PC-9 (cell line): ENCODE results near the gene ZNF48. TPM values are rescaled to one million over a fixed set of nuclear protein-coding genes. Genes with fewer than 3 reads are reported as not detected.

ENCODE experiments used
- BruUV-seq: library from RNA; stranded (reverse); fragments of 400-500 nt; replicated peaks from 2 replicates; lab custom pipeline; 2021; lab: Mats Ljungman, UMichigan
- CTCF ChIA-PET: fragments of 300-600 bp; sonication (Branson Sonifier 250); formaldehyde crosslinking; loops from one replicate; lab custom pipeline; 2022; ENCODE audit warnings: antibody characterized with exemption; lab: Charles Lee
- POLR2A ChIA-PET: fragments of 300-600 bp; sonication (Branson Sonifier 250); formaldehyde crosslinking; loops from one replicate; lab custom pipeline; 2022; ENCODE audit warnings: antibody characterized with exemption; ENCODE audit not compliant: unreplicated experiment; lab: Charles Lee
- DNase-seq, 2 experiments: peaks; one replicate each; pipeline versions ENCODE4 v3.0.0 to v3.0.0-alpha.2; 2015 to 2022; ENCODE audit warnings: mixed read lengths in 1 of 2
- H2AFZ ChIP-seq: fragments of 200-600 bp; sonication (generic); 2 replicates; pipeline ENCODE4 v1.8.1; 2017; ENCODE audit warnings: antibody characterized with exemption
- H3F3A ChIP-seq: fragments of 200-600 bp; sonication (generic); 2 replicates; pipeline ENCODE4 v1.8.1; 2017; ENCODE audit warnings: antibody characterized with exemption, mild to moderate bottlenecking, low read depth; ENCODE audit not compliant: insufficient read depth
- H3K27ac ChIP-seq: fragments of 200-600 bp; sonication (generic); 2 replicates; pipeline ENCODE4 v1.6.1; 2016; ENCODE audit warnings: mixed run types
- H3K27me3 ChIP-seq: fragments of 200-600 bp; sonication (generic); 2 replicates; pipeline ENCODE4 v1.6.1; 2016; ENCODE audit warnings: low read depth, mixed run types; ENCODE audit not compliant: insufficient read depth
- H3K36me3 ChIP-seq: fragments of 200-600 bp; sonication (generic); 2 replicates; pipeline ENCODE4 v1.6.1; 2016; ENCODE audit warnings: low read depth, mixed run types
- H3K4me1 ChIP-seq: fragments of 200-600 bp; sonication (generic); replicated peaks from 2 replicates; pipeline ENCODE4 v1.6.1; 2016; ENCODE audit warnings: mixed run types; ENCODE audit not compliant: insufficient read depth
- H3K4me2 ChIP-seq: fragments of 200-600 bp; sonication (generic); 2 replicates; pipeline ENCODE4 v1.6.1; 2017; ENCODE audit warnings: mixed run types
- H3K4me3 ChIP-seq: fragments of 200-600 bp; sonication (generic); 2 replicates; pipeline ENCODE4 v1.6.1; 2016; ENCODE audit warnings: mixed run types
- H3K79me2 ChIP-seq: fragments of 200-600 bp; sonication (generic); 2 replicates; pipeline ENCODE4 v1.6.1; 2017; ENCODE audit warnings: low read depth, mixed run types
- H3K9me2 ChIP-seq: fragments of 200-600 bp; sonication (generic); 2 replicates; pipeline ENCODE4 v1.8.1; 2017; ENCODE audit warnings: mild to moderate bottlenecking; ENCODE audit not compliant: insufficient read depth
- H3K9me3 ChIP-seq: fragments of 200-600 bp; sonication (generic); 2 replicates; pipeline ENCODE4 v1.8.1; 2016; ENCODE audit warnings: low read depth; ENCODE audit not compliant: insufficient read depth
- H4K20me1 ChIP-seq: fragments of 200-600 bp; sonication (generic); 2 replicates; pipeline ENCODE4 v1.8.1; 2017; ENCODE audit not compliant: insufficient read depth
- EZH2 ChIP-seq: fragments of 200-600 bp; sonication (generic); IDR thresholded peaks from 2 replicates; pipeline ENCODE4 v1.8.0; 2017; ENCODE audit warnings: antibody characterized with exemption, low read depth
- intact Hi-C: fragments of 100-400 bp; cut with micrococcal nuclease; formaldehyde crosslinking; loops from one replicate; pipeline ENCODE4 v1.10.0; 2022; ENCODE audit not compliant: unreplicated experiment
- total RNA-seq: library from RNA; stranded (reverse); gene quantifications from 2 replicates; pipeline ENCODE4 v1.2.3, GENCODE V29; 2021
- TF ChIP-seq, protein P1 (sequence below): fragments of 200-600 bp; sonication (generic); conservative IDR thresholded peaks from 2 replicates; pipeline ENCODE4 v1.6.1; 2017; ENCODE audit warnings: mixed run types, antibody characterized with exemption, mild to moderate bottlenecking, moderate library complexity

ZNF48 gene
- total RNA-seq, 1 experiment from 2014 or later = 20.1 TPM

DNA sequence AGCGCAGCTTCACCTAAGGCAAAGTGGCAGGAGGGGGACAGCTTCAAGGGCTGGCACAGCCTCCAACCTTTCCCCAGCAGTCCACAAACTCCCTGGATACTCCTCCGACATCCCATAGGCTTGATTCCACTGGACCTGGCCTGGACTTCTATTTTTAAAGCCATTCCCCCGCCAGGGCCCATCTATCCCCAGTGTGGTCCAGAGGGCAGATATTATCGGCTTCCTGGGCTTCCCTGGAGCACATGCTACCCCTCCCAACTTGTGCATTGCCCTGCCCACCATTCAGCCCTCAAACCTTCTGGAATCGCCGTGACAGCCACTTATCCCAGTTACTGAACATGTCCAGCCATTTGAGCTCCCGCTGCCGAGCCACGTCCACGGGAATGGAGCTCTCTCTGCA lies 30.0 kb upstream of the ZNF48 start:
- Histone ChIP-seq H3K27me3 (no peaks in the 10 kb centered on the region), H3K4me2 (no peak overlapping the region), H3F3A (peaks cover 28% of the 10 kb centered on the region), H3K4me3 (no peak overlapping the region), H2AFZ (no peak overlapping the region), H3K36me3 (peaks cover 25% of the 10 kb centered on the region), H3K9me2 (no peaks in the 10 kb centered on the region), H3K4me1 (peaks cover 17% of the 10 kb centered on the region), H3K79me2 (peaks cover 86% of the 10 kb centered on the region), H3K9me3 (no peaks in the 10 kb centered on the region), H3K27ac (no peak overlapping the region), H4K20me1 (peaks cover 49% of the 10 kb centered on the region)
- POLR2A ChIA-PET = no interaction called here
- DNase-seq = no peak
- BruUV-seq = no TSS peak
- no peak for TF ChIP-seq EZH2
- TF ChIP-seq, protein P1, sequence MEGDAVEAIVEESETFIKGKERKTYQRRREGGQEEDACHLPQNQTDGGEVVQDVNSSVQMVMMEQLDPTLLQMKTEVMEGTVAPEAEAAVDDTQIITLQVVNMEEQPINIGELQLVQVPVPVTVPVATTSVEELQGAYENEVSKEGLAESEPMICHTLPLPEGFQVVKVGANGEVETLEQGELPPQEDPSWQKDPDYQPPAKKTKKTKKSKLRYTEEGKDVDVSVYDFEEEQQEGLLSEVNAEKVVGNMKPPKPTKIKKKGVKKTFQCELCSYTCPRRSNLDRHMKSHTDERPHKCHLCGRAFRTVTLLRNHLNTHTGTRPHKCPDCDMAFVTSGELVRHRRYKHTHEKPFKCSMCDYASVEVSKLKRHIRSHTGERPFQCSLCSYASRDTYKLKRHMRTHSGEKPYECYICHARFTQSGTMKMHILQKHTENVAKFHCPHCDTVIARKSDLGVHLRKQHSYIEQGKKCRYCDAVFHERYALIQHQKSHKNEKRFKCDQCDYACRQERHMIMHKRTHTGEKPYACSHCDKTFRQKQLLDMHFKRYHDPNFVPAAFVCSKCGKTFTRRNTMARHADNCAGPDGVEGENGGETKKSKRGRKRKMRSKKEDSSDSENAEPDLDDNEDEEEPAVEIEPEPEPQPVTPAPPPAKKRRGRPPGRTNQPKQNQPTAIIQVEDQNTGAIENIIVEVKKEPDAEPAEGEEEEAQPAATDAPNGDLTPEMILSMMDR = no peak
- CTCF ChIA-PET = no interaction called here
- intact Hi-C loops = no loop called here

DNA sequence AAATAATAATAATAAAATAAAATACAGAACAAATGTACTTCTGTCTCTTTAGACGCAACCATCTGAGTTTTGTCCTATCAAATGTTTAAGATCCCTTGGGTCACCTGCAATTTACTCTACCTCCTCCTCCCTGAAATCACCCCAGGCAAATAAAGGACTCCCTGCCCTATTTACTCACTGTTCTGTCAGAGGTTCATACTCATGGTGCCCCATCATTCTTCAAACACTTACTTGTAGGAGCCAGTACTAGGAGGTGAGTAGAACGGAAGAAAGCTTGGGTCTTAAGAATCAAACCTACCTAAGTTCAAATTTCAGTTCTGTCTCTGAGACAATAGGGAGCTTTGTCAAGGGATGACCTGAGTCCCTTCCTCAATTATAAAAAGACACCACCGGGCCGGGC lies 28.7 kb upstream of the ZNF48 start:
- no peak overlapping the region for H3K4me3 ChIP-seq
- peaks cover 49% of the 10 kb centered on the region for H4K20me1 ChIP-seq
- BruUV-seq = no TSS peak
- intact Hi-C loops = no loop called here
- peaks cover 19% of the 10 kb centered on the region for H3K4me1 ChIP-seq
- POLR2A ChIA-PET = no interaction called here
- H3K27ac ChIP-seq = no peak overlapping the region
- no peaks in the 10 kb centered on the region for H3K9me3 ChIP-seq
- TF ChIP-seq EZH2 = no peak
- TF ChIP-seq, protein P1 = no peak
- H3K4me2 ChIP-seq = peak overlapping the region; percentile 98; the same call in 1 of the 2 replicates
- no peak for DNase-seq
- no peaks in the 10 kb centered on the region for H3K27me3 ChIP-seq
- peaks cover 80% of the 10 kb centered on the region for H3K79me2 ChIP-seq
- no peaks in the 10 kb centered on the region for H3K9me2 ChIP-seq
- CTCF ChIA-PET = no interaction called here
- H3K36me3 ChIP-seq = peaks cover 22% of the 10 kb centered on the region; the same call in 1 of the 2 replicates
- peaks cover 21% of the 10 kb centered on the region for H3F3A ChIP-seq
- no peak overlapping the region for H2AFZ ChIP-seq

GRCh38 chr16:30367349-30368009 lies 27.7 kb upstream of the ZNF48 start:
- H3K27ac ChIP-seq = no peak overlapping the region
- POLR2A ChIA-PET = no interaction called here

More at GRCh38 chr16:30367349-30368009, 27.7 kb upstream of the ZNF48 start:
- peak overlapping the region; percentile 75 for H3K4me3 ChIP-seq
- peaks cover 16% of the 10 kb centered on the region; the same call in 1 of the 2 replicates for H3K36me3 ChIP-seq
- H4K20me1 ChIP-seq = peaks cover 47% of the 10 kb centered on the region
- no peak for DNase-seq
- intact Hi-C loops = no loop called here
- peaks cover 22% of the 10 kb centered on the region for H3K4me1 ChIP-seq
- BruUV-seq = no TSS peak
- CTCF ChIA-PET = no interaction called here
- no peaks in the 10 kb centered on the region for H3K27me3 ChIP-seq
- no peaks in the 10 kb centered on the region for H3K9me2 ChIP-seq
- H3K79me2 ChIP-seq = peaks cover 73% of the 10 kb centered on the region
- peaks cover 19% of the 10 kb centered on the region for H3F3A ChIP-seq
- no peak for TF ChIP-seq EZH2
- TF ChIP-seq, protein P1 = no peak
- H2AFZ ChIP-seq = no peak overlapping the region
- peak overlapping the region; percentile 98 for H3K4me2 ChIP-seq
- H3K9me3 ChIP-seq = no peaks in the 10 kb centered on the region
